Left ventricle myocardium inferior (tissue), 1 donor: ENCODE measurements around the gene TRMT112. TPM values are rescaled to one million over a fixed set of nuclear protein-coding genes. Genes with fewer than 3 reads are reported as not detected.
A peak's percentile ranks its signal among the peaks of the same experiment; 100 is the strongest.

Experiments used
- DNase-seq: peaks from one replicate; pipeline ENCODE4 v3.0.0-alpha.2; 2020
- H3K27ac ChIP-seq: fragments of 200-600 bp; replicated peaks from 2 replicates; pipeline ENCODE4 v1.8.0; 2021
- H3K27me3 ChIP-seq: fragments of 200-600 bp; 2 replicates; pipeline ENCODE4 v1.8.0; 2021; ENCODE audit warnings: low read depth
- H3K36me3 ChIP-seq: fragments of 200-600 bp; 2 replicates; pipeline ENCODE4 v1.8.0; 2021
- H3K4me1 ChIP-seq: fragments of 200-600 bp; 2 replicates; pipeline ENCODE4 v1.8.0; 2021
- H3K4me3 ChIP-seq: fragments of 200-600 bp; 2 replicates; pipeline ENCODE4 v1.8.0; 2021; ENCODE audit warnings: mild to moderate bottlenecking, moderate library complexity
- H3K9me3 ChIP-seq: fragments of 200-600 bp; replicated peaks from 2 replicates; pipeline ENCODE4 v1.8.0; 2021
- CTCF ChIP-seq: fragments of 200-600 bp; IDR thresholded peaks from 2 replicates; pipeline ENCODE4 v1.8.0; 2021; ENCODE audit warnings: antibody characterized with exemption, mild to moderate bottlenecking, borderline replicate concordance
- intact Hi-C: fragments of 100-400 bp; cut with micrococcal nuclease; formaldehyde crosslinking; loops from one replicate; pipeline ENCODE4 v1.11.0; 2022
- total RNA-seq: library from RNA; stranded (reverse); fragmentation: NEBNext Ultra II Directional; extraction: Animal tissue kit (Norgen Biotek cat#: 25700); gene quantifications from one replicate; pipeline ENCODE4 v1.2.1, GENCODE V29; 2021
- donor health status: DM: no; HTN: yes; CAD: no; lungs with severe emphysema.

TRMT112 gene
- total RNA-seq, 1 donor from 2014 or later: 97.5 TPM

- DNase-seq: peak; percentile 95
- peaks cover 22% of the 10 kb centered on the region for H3K36me3 ChIP-seq
- H3K4me1 ChIP-seq: peaks cover 54% of the 10 kb centered on the region
- H3K27ac ChIP-seq: peak within 1 kb of the TSS; percentile 98
- no peaks in the 10 kb centered on the region for H3K9me3 ChIP-seq
- intact Hi-C loops: no loop called here
- peak within 1 kb of the TSS; percentile 92 for H3K4me3 ChIP-seq
- no peaks in the 10 kb centered on the region for H3K27me3 ChIP-seq
- no peak for TF ChIP-seq CTCF
Measured at GRCh38 chr11:64284048-64284961, 33.1 kb downstream of the TRMT112 start, which contains the start of gene BAD. Gene BAD, minus strand, starts transcription at chr11:64284665. Its CDS starts 297 bp downstream, at chr11:64284368.

- no peaks in the 10 kb centered on the region for H3K27me3 ChIP-seq
- intact Hi-C loops: no loop called here
- no peaks in the 10 kb centered on the region for H3K9me3 ChIP-seq
- H3K4me1 ChIP-seq: peaks cover 54% of the 10 kb centered on the region
- H3K36me3 ChIP-seq: peaks cover 31% of the 10 kb centered on the region
- no peak overlapping the region for H3K27ac ChIP-seq
- peak overlapping the region; percentile 92 for H3K4me3 ChIP-seq
- no peak for DNase-seq
- no peak for TF ChIP-seq CTCF
Measured at GRCh38 chr11:64283092-64283491, 34.3 kb downstream of the TRMT112 start.

GRCh38 chr11:64281957-64282770 is 35.2 kb downstream of the TRMT112 start:
- H3K36me3 ChIP-seq: peaks cover 40% of the 10 kb centered on the region
- no peak for DNase-seq
- H3K4me3 ChIP-seq: no peak overlapping the region
- peaks cover 54% of the 10 kb centered on the region for H3K4me1 ChIP-seq
- TF ChIP-seq CTCF: no peak
- peak overlapping the region; percentile 70 for H3K27ac ChIP-seq
- no peaks in the 10 kb centered on the region for H3K27me3 ChIP-seq
- no peaks in the 10 kb centered on the region for H3K9me3 ChIP-seq
- intact Hi-C loops: no loop called here

- DNase-seq: no peak
- Histone ChIP-seq H3K4me3 (no peak overlapping the region), H3K36me3 (peaks cover 59% of the 10 kb centered on the region), H3K27ac (no peak overlapping the region), H3K4me1 (peaks cover 36% of the 10 kb centered on the region), H3K9me3 (no peaks in the 10 kb centered on the region), H3K27me3 (no peaks in the 10 kb centered on the region)
- TF ChIP-seq CTCF: no peak
- intact Hi-C loops: no loop called here
Measured at GRCh38 chr11:64278576-64279190, 38.7 kb downstream of the TRMT112 start.

- no peak overlapping the region for H3K4me3 ChIP-seq
- intact Hi-C loops: no loop called here
- DNase-seq: no peak
- H3K36me3 ChIP-seq: peaks cover 50% of the 10 kb centered on the region
- no peaks in the 10 kb centered on the region for H3K27me3 ChIP-seq
- no peak overlapping the region for H3K27ac ChIP-seq
- no peaks in the 10 kb centered on the region for H3K9me3 ChIP-seq
- peaks cover 37% of the 10 kb centered on the region for H3K4me1 ChIP-seq
- TF ChIP-seq CTCF: no peak
Measured at GRCh38 chr11:64276653-64277431, 40.5 kb downstream of the TRMT112 start.
